Measurements from ENCODE around the gene CP. TPM values are rescaled to one million over a fixed set of nuclear protein-coding genes. Genes with fewer than 3 reads are reported as not detected.

The CP gene
- total and polyA plus RNA-seq, 9 of the 15 experiments (the other 6 are each of a cell fraction or from before 2014, with no cell fraction given) = 0.30 to 0.75 TPM; not detected in 7

GRCh38 chr3:149234671-149235245, 13.1 kb upstream of the CP start (continued):
- TF ChIP-seq, protein P1, sequence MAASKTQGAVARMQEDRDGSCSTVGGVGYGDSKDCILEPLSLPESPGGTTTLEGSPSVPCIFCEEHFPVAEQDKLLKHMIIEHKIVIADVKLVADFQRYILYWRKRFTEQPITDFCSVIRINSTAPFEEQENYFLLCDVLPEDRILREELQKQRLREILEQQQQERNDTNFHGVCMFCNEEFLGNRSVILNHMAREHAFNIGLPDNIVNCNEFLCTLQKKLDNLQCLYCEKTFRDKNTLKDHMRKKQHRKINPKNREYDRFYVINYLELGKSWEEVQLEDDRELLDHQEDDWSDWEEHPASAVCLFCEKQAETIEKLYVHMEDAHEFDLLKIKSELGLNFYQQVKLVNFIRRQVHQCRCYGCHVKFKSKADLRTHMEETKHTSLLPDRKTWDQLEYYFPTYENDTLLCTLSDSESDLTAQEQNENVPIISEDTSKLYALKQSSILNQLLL (CRISPR knock-in tag; IDR thresholded peaks at IDR 0.05; ENCODE audit: borderline replicate concordance) = no peak
- no peak for TF ChIP-seq BMI1 (IDR thresholded peaks at IDR 0.05; ENCODE audit: low read length)
- TF ChIP-seq NR3C1 (CRISPR knock-in tag; IDR thresholded peaks at IDR 0.05) = no peak
- TF ChIP-seq RNF219 (CRISPR knock-in tag; IDR thresholded peaks at IDR 0.05) = no peak
- 0 out of 2 replicates have a peak, but pooled peaks have one; percentile 8 for TF ChIP-seq RFX1 (IDR thresholded peaks at IDR 0.05)
- no peak for TF ChIP-seq GABPB1 (CRISPR knock-in tag; IDR thresholded peaks at IDR 0.05)
- peak; percentile 60 for TF ChIP-seq FOSL1 (tag; conservative IDR thresholded peaks at IDR 0.05)
- peak; percentile 38; the same call in 1 of the 2 replicates for TF ChIP-seq SMARCE1 (IDR thresholded peaks at IDR 0.05)
- TF ChIP-seq DACH1 (IDR thresholded peaks at IDR 0.05; ENCODE audit: partially characterized antibody) = no peak
- TF ChIP-seq, protein P2, sequence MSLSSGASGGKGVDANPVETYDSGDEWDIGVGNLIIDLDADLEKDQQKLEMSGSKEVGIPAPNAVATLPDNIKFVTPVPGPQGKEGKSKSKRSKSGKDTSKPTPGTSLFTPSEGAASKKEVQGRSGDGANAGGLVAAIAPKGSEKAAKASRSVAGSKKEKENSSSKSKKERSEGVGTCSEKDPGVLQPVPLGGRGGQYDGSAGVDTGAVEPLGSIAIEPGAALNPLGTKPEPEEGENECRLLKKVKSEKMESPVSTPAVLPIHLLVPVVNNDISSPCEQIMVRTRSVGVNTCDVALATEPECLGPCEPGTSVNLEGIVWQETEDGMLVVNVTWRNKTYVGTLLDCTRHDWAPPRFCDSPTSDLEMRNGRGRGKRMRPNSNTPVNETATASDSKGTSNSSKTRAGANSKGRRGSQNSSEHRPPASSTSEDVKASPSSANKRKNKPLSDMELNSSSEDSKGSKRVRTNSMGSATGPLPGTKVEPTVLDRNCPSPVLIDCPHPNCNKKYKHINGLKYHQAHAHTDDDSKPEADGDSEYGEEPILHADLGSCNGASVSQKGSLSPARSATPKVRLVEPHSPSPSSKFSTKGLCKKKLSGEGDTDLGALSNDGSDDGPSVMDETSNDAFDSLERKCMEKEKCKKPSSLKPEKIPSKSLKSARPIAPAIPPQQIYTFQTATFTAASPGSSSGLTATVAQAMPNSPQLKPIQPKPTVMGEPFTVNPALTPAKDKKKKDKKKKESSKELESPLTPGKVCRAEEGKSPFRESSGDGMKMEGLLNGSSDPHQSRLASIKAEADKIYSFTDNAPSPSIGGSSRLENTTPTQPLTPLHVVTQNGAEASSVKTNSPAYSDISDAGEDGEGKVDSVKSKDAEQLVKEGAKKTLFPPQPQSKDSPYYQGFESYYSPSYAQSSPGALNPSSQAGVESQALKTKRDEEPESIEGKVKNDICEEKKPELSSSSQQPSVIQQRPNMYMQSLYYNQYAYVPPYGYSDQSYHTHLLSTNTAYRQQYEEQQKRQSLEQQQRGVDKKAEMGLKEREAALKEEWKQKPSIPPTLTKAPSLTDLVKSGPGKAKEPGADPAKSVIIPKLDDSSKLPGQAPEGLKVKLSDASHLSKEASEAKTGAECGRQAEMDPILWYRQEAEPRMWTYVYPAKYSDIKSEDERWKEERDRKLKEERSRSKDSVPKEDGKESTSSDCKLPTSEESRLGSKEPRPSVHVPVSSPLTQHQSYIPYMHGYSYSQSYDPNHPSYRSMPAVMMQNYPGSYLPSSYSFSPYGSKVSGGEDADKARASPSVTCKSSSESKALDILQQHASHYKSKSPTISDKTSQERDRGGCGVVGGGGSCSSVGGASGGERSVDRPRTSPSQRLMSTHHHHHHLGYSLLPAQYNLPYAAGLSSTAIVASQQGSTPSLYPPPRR (CRISPR knock-in tag; IDR thresholded peaks at IDR 0.05; ENCODE audit: borderline replicate concordance) = no peak
- no peak for TF ChIP-seq ZNF121 (CRISPR knock-in tag; conservative IDR thresholded peaks at IDR 0.05)
- no peak for TF ChIP-seq BRD4 (IDR thresholded peaks at IDR 0.05)
- no peak for TF ChIP-seq STAG1 (CRISPR knock-in tag; IDR thresholded peaks at IDR 0.05; ENCODE audit: borderline replicate concordance)
- no peak for TF ChIP-seq ZNF57 (CRISPR knock-in tag; IDR thresholded peaks at IDR 0.05)
- TF ChIP-seq, protein P3, sequence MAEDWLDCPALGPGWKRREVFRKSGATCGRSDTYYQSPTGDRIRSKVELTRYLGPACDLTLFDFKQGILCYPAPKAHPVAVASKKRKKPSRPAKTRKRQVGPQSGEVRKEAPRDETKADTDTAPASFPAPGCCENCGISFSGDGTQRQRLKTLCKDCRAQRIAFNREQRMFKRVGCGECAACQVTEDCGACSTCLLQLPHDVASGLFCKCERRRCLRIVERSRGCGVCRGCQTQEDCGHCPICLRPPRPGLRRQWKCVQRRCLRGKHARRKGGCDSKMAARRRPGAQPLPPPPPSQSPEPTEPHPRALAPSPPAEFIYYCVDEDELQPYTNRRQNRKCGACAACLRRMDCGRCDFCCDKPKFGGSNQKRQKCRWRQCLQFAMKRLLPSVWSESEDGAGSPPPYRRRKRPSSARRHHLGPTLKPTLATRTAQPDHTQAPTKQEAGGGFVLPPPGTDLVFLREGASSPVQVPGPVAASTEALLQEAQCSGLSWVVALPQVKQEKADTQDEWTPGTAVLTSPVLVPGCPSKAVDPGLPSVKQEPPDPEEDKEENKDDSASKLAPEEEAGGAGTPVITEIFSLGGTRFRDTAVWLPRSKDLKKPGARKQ (CRISPR knock-in tag; IDR thresholded peaks at IDR 0.05) = no peak
- no peak for TF ChIP-seq SOX6 (IDR thresholded peaks at IDR 0.05)
- TF ChIP-seq LEF1 (IDR thresholded peaks at IDR 0.05) = 0 out of 2 replicates have a peak, but pooled peaks have one; percentile 24
